Common myeloid progenitor, CD34-positive (primary cell): ENCODE data around the gene WNT7A.

Experiments used
- CTCF ChIA-PET: fragments of 350-600 bp; sonication (Branson Sonifier 250); formaldehyde crosslinking; loops from one replicate; lab custom pipeline; 2021; ENCODE audit warnings: antibody characterized with exemption; lab: Charles Lee
- POLR2A ChIA-PET: fragments of 350-600 bp; sonication (Branson Sonifier 250); formaldehyde crosslinking; loops from one replicate; lab custom pipeline; 2021; ENCODE audit warnings: antibody characterized with exemption; lab: Charles Lee
- DNase-seq, 3 donors: peaks; one replicate each; pipeline versions ENCODE4 v3.0.0 to v3.0.0-alpha.2; 2013
- H3K27ac ChIP-seq, 2 experiments: 1 replicate in 1 of 2; 2 replicates in 1 of 2; pipeline ENCODE4 v1.7.0; 2013; ENCODE audit warnings: inconsistent platforms in 2 of 2, low read length in 2 of 2, mild to moderate bottlenecking in 2 of 2, low read depth in 1 of 2, moderate library complexity in 1 of 2; ENCODE audit not compliant: severe bottlenecking in 2 of 2, insufficient read depth in 1 of 2, poor library complexity in 1 of 2
- H3K27me3 ChIP-seq, 5 experiments: replicated peaks in 2 of 5; 1 replicate in 3 of 5; 2 replicates in 2 of 5; pipeline versions ENCODE4 v1.6.1 to v1.7.0; 2013; ENCODE audit warnings: low read length in 4 of 5, mild to moderate bottlenecking in 2 of 5, moderate library complexity in 2 of 5, inconsistent platforms in 1 of 5; ENCODE audit not compliant: insufficient read depth in 5 of 5, control insufficient read depth in 4 of 5
- H3K36me3 ChIP-seq, 4 experiments: 1 replicate in 2 of 4; 2 replicates in 2 of 4; pipeline versions ENCODE4 v1.6.1 to v1.7.0; 2013; ENCODE audit warnings: low read length in 3 of 4, control low read depth in 1 of 4, mild to moderate bottlenecking in 1 of 4; ENCODE audit not compliant: control insufficient read depth in 4 of 4, insufficient read depth in 4 of 4
- H3K4me1 ChIP-seq, 4 experiments: 1 replicate in 3 of 4; 2 replicates in 1 of 4; pipeline versions ENCODE4 v1.6.1 to v1.7.1; 2013; ENCODE audit warnings: low read length in 3 of 4, mild to moderate bottlenecking in 3 of 4, control low read depth in 1 of 4, inconsistent platforms in 1 of 4, moderate library complexity in 1 of 4; ENCODE audit not compliant: control insufficient read depth in 4 of 4, insufficient read depth in 4 of 4; ENCODE audit errors: control extremely low read depth in 1 of 4
- H3K4me3 ChIP-seq, 7 experiments: 1 replicate in 4 of 7; 2 replicates in 3 of 7; pipeline versions ENCODE4 v1.5.1 to v1.7.0; 2013; ENCODE audit warnings: mild to moderate bottlenecking in 7 of 7, low read length in 6 of 7, moderate library complexity in 6 of 7, inconsistent platforms in 2 of 7, low read depth in 2 of 7, control low read depth in 1 of 7; ENCODE audit not compliant: insufficient read depth in 4 of 7, control insufficient read depth in 1 of 7; ENCODE audit errors: extremely low read depth in 1 of 7
- H3K9me3 ChIP-seq, 5 experiments: 1 replicate in 4 of 5; 2 replicates in 1 of 5; pipeline versions ENCODE4 v1.6.1 to v1.7.1; 2013; ENCODE audit warnings: low read length in 4 of 5, mild to moderate bottlenecking in 2 of 5, inconsistent platforms in 1 of 5, low read depth in 1 of 5, moderate library complexity in 1 of 5; ENCODE audit not compliant: control insufficient read depth in 4 of 5, insufficient read depth in 2 of 5; ENCODE audit errors: control extremely low read depth in 1 of 5
- WGBS: methylation state at CpG from one replicate; pipeline ENCODE4 v1.1.5; 2013; ENCODE audit not compliant: insufficient coverage; 5-methylcytosine and 5-hydroxymethylcytosine counted together

Gene WNT7A

DNA sequence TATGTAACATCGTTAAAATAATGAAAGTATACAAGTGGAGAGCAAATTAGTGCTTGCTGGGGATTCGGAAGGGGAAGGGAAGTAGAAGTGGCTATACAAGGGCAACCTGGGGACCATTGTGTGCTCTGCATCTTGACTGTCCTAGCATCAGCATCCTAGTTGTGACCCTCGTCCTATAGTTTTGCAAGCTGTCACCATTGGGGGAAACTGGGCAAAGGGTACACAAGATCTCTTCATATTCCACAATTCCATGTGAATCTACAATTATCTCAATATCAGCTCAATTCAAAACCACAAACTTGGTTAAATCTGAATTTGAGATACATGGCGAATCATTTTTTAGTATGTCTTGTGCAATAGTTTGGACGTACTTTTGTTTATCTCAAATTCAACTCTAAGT is 30.9 kb downstream of the WNT7A start:
- Histone ChIP-seq H3K4me1 (peaks cover 0 to 29% (median 16%) of the 10 kb centered on the region in 4 experiments), H3K4me3 (no peak overlapping the region), H3K9me3 (no peaks in the 10 kb centered on the region), H3K27ac (no peak overlapping the region), H3K36me3 (no peaks in the 10 kb centered on the region), H3K27me3 (peaks cover 0 to 2% (median 0%) of the 10 kb centered on the region in 5 experiments)
- 100% methylated on average over 3 of the region's 5 CpGs for WGBS
- ChIA-PET CTCF (interaction anchor here (1.2 to 2.1 kb wide), 2 partner anchors 32 to 194 kb away, joined by 4 to 7 read pairs; no protein-coding TSS in a partner anchor), POLR2A (no interaction called here)
- DNase-seq, result no peak

DNA sequence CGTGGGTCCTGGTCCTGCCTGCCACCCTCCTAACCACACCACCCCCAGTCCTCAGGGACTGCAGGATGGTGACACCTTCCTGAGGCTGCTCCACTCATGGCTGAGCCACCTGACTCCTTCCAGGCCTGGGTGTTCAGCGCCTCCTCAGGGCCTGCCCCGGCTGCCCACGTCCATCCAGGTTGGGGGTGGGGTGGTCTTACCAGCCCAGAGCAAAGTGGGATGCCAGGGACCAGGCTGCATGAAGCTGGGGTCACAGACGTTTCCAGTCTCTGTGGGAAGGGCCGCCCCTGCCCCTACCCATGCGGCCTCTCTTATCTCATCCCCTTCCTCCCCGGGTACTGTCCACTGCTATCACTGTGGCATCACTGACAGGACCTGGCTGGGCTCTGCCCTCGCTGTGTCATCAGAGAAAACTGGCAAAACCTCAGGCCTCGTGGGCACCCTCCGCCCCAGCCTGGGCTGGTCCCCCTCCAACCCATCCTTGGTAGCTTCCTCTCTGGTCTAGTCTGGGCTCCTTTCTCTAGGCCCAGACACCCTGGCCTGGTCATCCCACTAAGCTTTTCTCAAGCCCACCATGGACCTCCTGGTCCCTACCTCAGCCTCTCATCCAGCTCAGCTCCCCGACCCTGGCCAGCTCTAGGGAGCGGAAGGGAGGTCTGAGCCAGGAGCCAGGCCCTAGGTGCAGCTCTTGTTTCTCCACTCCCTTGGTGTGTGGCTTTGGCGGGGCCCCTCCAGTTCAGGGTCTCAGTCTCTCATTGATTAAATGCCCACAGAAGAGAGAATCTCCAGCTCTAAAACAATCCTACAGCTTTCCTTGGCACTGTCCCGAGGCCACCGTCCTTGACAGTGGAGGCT is 32.9 kb downstream of the WNT7A start:
- Histone ChIP-seq H3K27ac (no peak overlapping the region), H3K9me3 (no peaks in the 10 kb centered on the region), H3K4me3 (no peak overlapping the region), H3K4me1 (peaks cover 0 to 11% (median 5%) of the 10 kb centered on the region in 4 experiments), H3K27me3 (peaks cover 0 to 2% (median 0%) of the 10 kb centered on the region in 5 experiments), H3K36me3 (no peaks in the 10 kb centered on the region)
- WGBS, result 84% methylated on average over 10 of the region's 16 CpGs
- DNase-seq, result no peak
- CTCF ChIA-PET, result no interaction called here
- POLR2A ChIA-PET, result no interaction called here

- CTCF ChIA-PET, result no interaction called here
- Histone ChIP-seq H3K9me3 (no peaks in the 10 kb centered on the region), H3K27ac (no peak overlapping the region), H3K4me1 (peaks cover 0 to 3% (median 1%) of the 10 kb centered on the region in 4 experiments), H3K27me3 (peaks cover 0 to 2% (median 0%) of the 10 kb centered on the region in 5 experiments), H3K4me3 (no peak overlapping the region), H3K36me3 (no peaks in the 10 kb centered on the region)
- POLR2A ChIA-PET, result no interaction called here
- WGBS, result no CpG with 5 or more reads among the region's 2 CpGs
- no peak for DNase-seq
Observed at GRCh38 chr3:13846238-13846637, 33.6 kb downstream of the WNT7A start.

DNA sequence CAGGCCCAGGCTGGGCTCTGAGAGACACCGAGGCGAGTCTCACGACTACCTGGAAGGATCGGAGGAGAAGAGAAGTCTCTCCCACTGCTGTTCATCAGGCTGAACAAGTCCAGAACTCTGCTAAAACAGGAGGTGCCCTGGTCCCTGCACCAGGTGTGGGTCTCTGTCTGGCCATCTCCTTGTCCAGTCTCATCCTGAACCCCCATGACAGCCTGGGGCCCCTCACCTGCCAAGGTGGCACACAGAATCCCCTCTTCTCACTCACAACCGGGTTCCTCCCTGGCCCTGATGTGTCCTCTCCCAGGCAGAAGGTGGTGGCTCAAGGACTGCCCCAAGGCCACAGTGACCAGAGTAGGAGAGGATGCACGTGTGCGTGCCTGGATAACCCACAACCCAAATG is 34.1 kb downstream of the WNT7A start:
- no peaks in the 10 kb centered on the region for H3K9me3 ChIP-seq
- no peak for DNase-seq
- no peak overlapping the region for H3K27ac ChIP-seq
- no peaks in the 10 kb centered on the region for H3K36me3 ChIP-seq
- H3K4me3 ChIP-seq, result no peak overlapping the region
- peaks cover 0 to 2% (median 0%) of the 10 kb centered on the region in 4 experiments for H3K4me1 ChIP-seq
- ChIA-PET CTCF (no interaction called here), POLR2A (no interaction called here)
- H3K27me3 ChIP-seq, result peaks cover 0 to 2% (median 0%) of the 10 kb centered on the region in 5 experiments
- 89% methylated on average over 7 of the region's 7 CpGs for WGBS

DNA sequence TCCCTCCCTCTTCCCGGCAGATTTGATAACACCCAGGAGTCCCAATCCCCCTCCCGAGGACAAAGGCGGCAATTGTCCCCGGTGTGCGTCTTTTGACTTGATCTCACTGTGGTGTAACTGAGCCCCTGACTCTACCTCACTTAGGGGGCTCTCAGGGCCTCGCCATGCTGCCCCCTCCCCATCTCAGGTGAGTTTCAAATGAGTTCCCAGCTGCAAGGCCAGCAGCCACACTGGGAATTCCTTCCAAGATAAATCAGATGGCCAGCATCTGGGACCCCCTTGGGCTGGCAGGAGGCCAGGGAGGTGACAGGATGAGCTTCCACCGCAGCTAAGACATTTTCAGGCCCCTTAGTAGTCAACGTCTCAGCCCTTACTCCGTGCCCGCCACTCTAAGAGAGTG is 35.0 kb downstream of the WNT7A start:
- Histone ChIP-seq H3K27ac (no peak overlapping the region), H3K9me3 (no peaks in the 10 kb centered on the region), H3K36me3 (no peaks in the 10 kb centered on the region), H3K4me3 (no peak overlapping the region), H3K27me3 (peaks cover 0 to 2% (median 0%) of the 10 kb centered on the region in 5 experiments), H3K4me1 (no peaks in the 10 kb centered on the region)
- ChIA-PET POLR2A (no interaction called here), CTCF (interaction anchor here (0.5 kb wide), 1 partner anchor 124 kb away, joined by 3 read pairs; no protein-coding TSS in a partner anchor)
- WGBS, result 96% methylated on average over 10 of the region's 10 CpGs
- DNase-seq, result no peak

DNA sequence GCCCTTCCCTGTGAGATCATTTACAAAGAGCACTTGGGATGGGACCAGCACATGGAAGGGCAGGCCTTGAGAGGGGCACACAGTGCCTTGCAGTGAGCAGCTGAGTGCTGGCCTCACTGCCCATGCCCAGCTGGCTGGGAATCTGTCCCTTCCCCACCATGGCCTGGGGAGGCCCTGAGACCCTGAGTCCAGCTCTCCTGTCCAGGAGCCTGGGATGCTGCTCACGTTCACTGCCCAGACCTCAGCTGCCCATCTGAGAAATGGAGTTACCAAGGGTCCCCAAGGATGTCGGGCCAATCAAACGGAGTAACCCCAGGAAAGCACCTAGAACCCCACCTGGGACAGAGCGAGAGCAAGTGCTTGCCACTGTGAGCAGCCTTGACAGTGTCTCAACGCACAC is 35.6 kb downstream of the WNT7A start:
- DNase-seq, result no peak
- no peaks in the 10 kb centered on the region for H3K36me3 ChIP-seq
- H3K4me3 ChIP-seq, result no peak overlapping the region
- peaks cover 0 to 2% (median 0%) of the 10 kb centered on the region in 5 experiments for H3K27me3 ChIP-seq
- WGBS, result 93% methylated on average over 5 of the region's 5 CpGs
- H3K27ac ChIP-seq, result no peak overlapping the region
- POLR2A ChIA-PET, result no interaction called here
- H3K9me3 ChIP-seq, result no peaks in the 10 kb centered on the region
- H3K4me1 ChIP-seq, result no peaks in the 10 kb centered on the region
- CTCF ChIA-PET, result no interaction called here

DNA sequence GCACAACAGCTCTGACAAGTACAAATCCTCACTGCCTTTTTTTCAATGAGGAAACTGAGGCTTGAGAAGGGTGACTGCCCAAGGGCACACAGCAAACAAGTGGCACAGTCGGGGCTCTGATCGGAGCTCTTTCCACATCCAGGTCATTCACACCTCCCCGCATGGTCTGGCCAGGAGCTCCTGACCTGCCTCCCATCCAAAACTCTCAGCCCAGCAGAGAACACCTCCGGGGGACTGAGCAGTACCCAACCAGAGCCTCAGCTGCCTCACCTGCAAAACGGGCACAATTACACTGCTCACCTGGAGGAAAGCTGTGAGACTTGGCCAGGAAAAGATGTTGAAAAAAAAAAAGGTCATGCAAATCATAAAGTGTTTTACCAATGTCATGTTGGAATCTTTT is 36.5 kb downstream of the WNT7A start:
- H3K9me3 ChIP-seq, result no peaks in the 10 kb centered on the region
- CTCF ChIA-PET, result no interaction called here
- no peak overlapping the region for H3K27ac ChIP-seq
- 84% methylated on average over 3 of the region's 5 CpGs for WGBS
- POLR2A ChIA-PET, result no interaction called here
- no peak for DNase-seq
- no peaks in the 10 kb centered on the region for H3K36me3 ChIP-seq
- no peaks in the 10 kb centered on the region for H3K4me1 ChIP-seq
- no peak overlapping the region for H3K4me3 ChIP-seq
- H3K27me3 ChIP-seq, result peaks cover 0 to 2% (median 0%) of the 10 kb centered on the region in 5 experiments
